Astrocyte (in vitro differentiated cells and primary cell): ENCODE measurements around the gene PRSS38.

Experiments used
- CTCF ChIP-seq: IDR thresholded peaks from 2 replicates; pipeline ENCODE4 v1.5.1; 2011; ENCODE audit warnings: low read depth, mild to moderate bottlenecking, inconsistent platforms, low read length, moderate library complexity; ENCODE audit not compliant: insufficient read depth
- EZH2 ChIP-seq: IDR thresholded peaks from 2 replicates; pipeline ENCODE4 v1.6.1; 2012; ENCODE audit warnings: mild to moderate bottlenecking, low read length, inconsistent platforms; ENCODE audit not compliant: insufficient read depth

- TF ChIP-seq CTCF (no peak), EZH2 (no peak)
Observed at GRCh38 chr1:227771326-227771725, 44.1 kb upstream of the PRSS38 start.
